WTC11 (cell line): ENCODE results near the gene MAMLD1.

Experiments
- AFF4 ChIP-seq: sonication (generic); formaldehyde crosslinking; IDR thresholded peaks from 2 replicates; pipeline ENCODE4 v1.8.1; 2023; ENCODE audit warnings: mild to moderate bottlenecking, missing genetic modification reagents, borderline replicate concordance
- CREM ChIP-seq: sonication (generic); formaldehyde crosslinking; IDR thresholded peaks from 2 replicates; pipeline ENCODE4 v1.8.1; 2022; ENCODE audit warnings: mild to moderate bottlenecking, missing genetic modification reagents, moderate library complexity
- CTCF ChIP-seq: fragments of 200-600 bp; IDR thresholded peaks from 2 replicates; pipeline ENCODE4 v1.8.0; 2022; ENCODE audit warnings: antibody characterized with exemption
- ESRRA ChIP-seq: sonication (generic); formaldehyde crosslinking; IDR thresholded peaks from 2 replicates; pipeline ENCODE4 v1.8.1; 2022; ENCODE audit warnings: mild to moderate bottlenecking, missing genetic modification reagents, borderline replicate concordance
- KAT7 ChIP-seq: sonication (generic); formaldehyde crosslinking; IDR thresholded peaks from 2 replicates; pipeline ENCODE4 v1.8.1; 2023; ENCODE audit warnings: missing genetic modification reagents, mild to moderate bottlenecking, borderline replicate concordance
- MAX ChIP-seq: sonication (generic); formaldehyde crosslinking; IDR thresholded peaks from 2 replicates; pipeline ENCODE4 v1.8.0; 2022; ENCODE audit warnings: mild to moderate bottlenecking, missing genetic modification reagents
- TCF7 ChIP-seq: sonication (generic); formaldehyde crosslinking; IDR thresholded peaks from 2 replicates; pipeline ENCODE4 v1.8.0; 2022; ENCODE audit warnings: mild to moderate bottlenecking, low read depth, missing genetic modification reagents, moderate library complexity
- ZBTB43 ChIP-seq: sonication (generic); formaldehyde crosslinking; IDR thresholded peaks from 2 replicates; pipeline ENCODE4 v1.8.1; 2023; ENCODE audit warnings: mild to moderate bottlenecking, missing genetic modification reagents

GRCh38 chrX:150489359-150490015 lies 126.4 kb downstream of the MAMLD1 start:
- no peak for TF ChIP-seq CTCF
- TF ChIP-seq AFF4 (CRISPR knock-in tag) = no peak
- TF ChIP-seq KAT7 = no peak
- TF ChIP-seq TCF7 (CRISPR knock-in tag) = no peak
- TF ChIP-seq ZBTB43 (CRISPR knock-in tag) = no peak
- no peak for TF ChIP-seq MAX (CRISPR knock-in tag)
- no peak for TF ChIP-seq CREM (CRISPR knock-in tag)
- no peak for TF ChIP-seq ESRRA
